CD4-positive, alpha-beta T cell treated with Interleukin-10 for 1 hour (primary cell): ENCODE results near the gene COL5A3.
"Not testable (repeated sequence)": the region's sequence is repeated elsewhere in the genome, so short reads cannot be mapped to it uniquely, and the experiment has no call there.

ENCODE experiments used
- DNase-seq: peaks from one replicate; pipeline ENCODE4 v3.0.0-alpha.2; 2020

COL5A3 gene

GRCh38 chr19:9968820-9969687 is 41.2 kb downstream of the COL5A3 start:
- DNase-seq, result no peak

- DNase-seq, result no peak
These were observed 43.0 kb downstream of the COL5A3 start for GRCh38 chr19:9967326-9967725.

GRCh38 chr19:9966448-9966847 is 43.9 kb downstream of the COL5A3 start:
- DNase-seq, result no peak

- DNase-seq, result no peak
These were observed 44.3 kb downstream of the COL5A3 start for GRCh38 chr19:9966024-9966423.

- no peak for DNase-seq
These were observed 47.5 kb downstream of the COL5A3 start for GRCh38 chr19:9962623-9963290.

- DNase-seq, result no peak
These were observed 49.2 kb downstream of the COL5A3 start for GRCh38 chr19:9961103-9961502.

- DNase-seq, result no peak
These were observed 51.9 kb downstream of the COL5A3 start for GRCh38 chr19:9958379-9958821.

GRCh38 chr19:9956956-9957355 is 53.3 kb downstream of the COL5A3 start:
- no peak for DNase-seq

GRCh38 chr19:9953802-9954542 is 56.3 kb downstream of the COL5A3 start:
- no peak for DNase-seq

- no peak for DNase-seq
These were observed 58.0 kb downstream of the COL5A3 start for GRCh38 chr19:9952276-9952675.

- no peak for DNase-seq
These were observed 62.9 kb downstream of the COL5A3 start for GRCh38 chr19:9947441-9947840.

GRCh38 chr19:9946528-9947125 is 63.7 kb downstream of the COL5A3 start:
- not testable (repeated sequence) for DNase-seq

- DNase-seq, result no peak
These were observed 64.9 kb downstream of the COL5A3 start for GRCh38 chr19:9945319-9945966.

- DNase-seq, result no peak
These were observed 66.6 kb downstream of the COL5A3 start for GRCh38 chr19:9943744-9944143.

GRCh38 chr19:9941671-9942070 is 68.6 kb downstream of the COL5A3 start:
- DNase-seq, result no peak

- no peak for DNase-seq
These were observed 69.1 kb downstream of the COL5A3 start for GRCh38 chr19:9941231-9941630.

GRCh38 chr19:9940778-9941177 is 69.5 kb downstream of the COL5A3 start:
- no peak for DNase-seq

- DNase-seq, result no peak
These were observed 70.9 kb downstream of the COL5A3 start for GRCh38 chr19:9939301-9939913.

GRCh38 chr19:9937001-9937411 is 73.3 kb downstream of the COL5A3 start:
- no peak for DNase-seq

GRCh38 chr19:9936326-9937000 is 73.8 kb downstream of the COL5A3 start, which contains the start of gene OLFM2:
TSS of gene OLFM2 (minus strand) at chr19:9936515. CDS start at chr19:9936366, 149 bp downstream.
- DNase-seq, result no peak
